NB4 (cell line): ENCODE measurements around the gene ZNF652.
"Not testable (repeated sequence)": the region's sequence is repeated elsewhere in the genome, so short reads cannot be mapped to it uniquely, and the experiment has no call there.

Experiments used
- DNase-seq: peaks from one replicate; pipeline ENCODE4 v3.0.0; 2010; ENCODE audit warnings: low read depth
- H3K4me3 ChIP-seq: one replicate; pipeline ENCODE4 v1.5.1; 2011; ENCODE audit warnings: mild to moderate bottlenecking, low read depth, low read length, moderate library complexity
- CTCF ChIP-seq: IDR thresholded peaks from one replicate; pipeline ENCODE4 v1.5.1; 2012; ENCODE audit warnings: low read depth, low read length
- MAX ChIP-seq: IDR thresholded peaks from 2 replicates; pipeline ENCODE4 v1.6.1; 2011; ENCODE audit warnings: low read depth, low read length
- MYC ChIP-seq: IDR thresholded peaks from 2 replicates; pipeline ENCODE4 v1.6.1; 2011; ENCODE audit warnings: low read depth, low read length
- POLR2A ChIP-seq: IDR thresholded peaks from 2 replicates; pipeline ENCODE4 v1.6.1; 2011; ENCODE audit warnings: mild to moderate bottlenecking; ENCODE audit not compliant: insufficient read length; ENCODE audit errors: extremely low read depth

Gene ZNF652

GRCh38 chr17:49399995-49400394 lies 37.9 kb upstream of the ZNF652 start:
- TF ChIP-seq POLR2A, result no peak
- TF ChIP-seq MYC, result no peak
- TF ChIP-seq MAX, result no peak
- H3K4me3 ChIP-seq, result no peak overlapping the region
- DNase-seq, result no peak

DNA sequence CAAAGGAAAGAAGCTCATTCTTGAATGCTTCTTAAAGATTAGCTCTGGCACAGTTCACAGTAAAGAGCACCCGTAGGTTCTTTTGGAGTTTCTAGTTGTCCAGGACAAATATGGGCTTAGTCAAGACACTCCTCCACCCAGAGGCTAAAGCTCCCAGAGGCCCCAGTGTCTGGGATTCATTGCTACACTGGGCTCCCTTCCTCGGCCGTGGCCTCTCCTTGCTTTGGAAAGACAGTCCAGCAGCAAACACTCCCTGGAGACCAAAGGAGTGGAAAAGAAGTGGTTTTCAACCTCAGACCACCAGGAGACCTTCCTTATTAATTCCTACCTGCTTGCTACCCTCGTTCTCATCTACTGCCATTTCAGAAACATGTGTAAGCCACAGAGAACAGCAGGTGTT lies 35.5 kb upstream of the ZNF652 start:
- no peak for DNase-seq
- no peak overlapping the region for H3K4me3 ChIP-seq
- TF ChIP-seq MYC (no peak), CTCF (no peak), POLR2A (no peak)

GRCh38 chr17:49393491-49394255 lies 31.6 kb upstream of the ZNF652 start:
- DNase-seq, result peak; percentile 49
- TF ChIP-seq MAX (no peak), CTCF (no peak), POLR2A (no peak), MYC (no peak)

GRCh38 chr17:49390548-49391324 lies 28.7 kb upstream of the ZNF652 start:
- TF ChIP-seq MAX (no peak), POLR2A (no peak), MYC (no peak), CTCF (no peak)
- DNase-seq, result peak; percentile 83
- H3K4me3 ChIP-seq, result peak overlapping the region; percentile 57

More at GRCh38 chr17:49393491-49394255, 31.6 kb upstream of the ZNF652 start:
- H3K4me3 ChIP-seq, result no peak overlapping the region

- H3K4me3 ChIP-seq, DNase-seq: not testable (repeated sequence)
These were observed 27.7 kb upstream of the ZNF652 start for GRCh38 chr17:49389514-49390347.

DNA sequence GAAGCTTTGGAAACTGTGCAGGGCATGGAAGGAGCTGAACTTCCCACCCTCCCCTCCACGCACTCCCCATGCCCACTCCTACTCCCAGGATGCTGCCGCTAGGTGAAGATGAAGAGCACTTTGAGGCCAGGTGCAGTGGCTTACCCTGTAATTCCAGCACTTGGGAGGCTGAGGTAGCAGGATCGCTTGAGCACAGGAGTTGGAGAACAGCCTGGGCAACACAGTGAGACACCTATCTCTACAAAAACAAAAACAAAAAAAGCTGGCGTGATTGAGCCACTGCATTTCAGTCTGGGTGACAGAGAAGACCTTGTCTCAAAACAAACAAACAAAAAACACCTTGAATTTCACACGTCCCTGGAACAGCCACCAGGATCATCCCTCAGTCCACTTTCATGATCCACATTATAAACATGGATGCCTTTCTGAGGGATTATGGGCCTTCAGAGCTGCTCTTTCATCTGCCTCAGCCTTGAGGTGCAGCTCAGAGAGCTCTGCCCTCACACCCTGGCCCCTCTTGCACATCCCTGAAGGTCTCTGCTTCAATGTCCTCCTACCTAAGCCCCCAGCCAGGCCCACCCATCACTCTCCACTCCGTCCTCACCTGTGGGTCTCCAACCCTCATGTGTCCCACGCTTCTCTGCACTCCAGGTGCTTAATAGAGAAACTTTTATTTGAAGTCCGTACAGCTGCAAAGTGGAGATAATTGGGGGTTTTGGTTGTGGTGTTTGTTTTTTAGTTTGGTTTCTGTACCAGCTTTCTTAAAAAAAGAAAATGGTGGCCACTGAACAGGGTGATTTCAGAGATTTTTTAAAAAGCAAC lies 26.9 kb upstream of the ZNF652 start:
- DNase-seq, result no peak
- TF ChIP-seq MAX (no peak), CTCF (no peak), POLR2A (no peak), MYC (no peak)
- H3K4me3 ChIP-seq, result no peak overlapping the region
